GM21723 (cell line): ENCODE data around the gene TAS1R1.
"Not testable (repeated sequence)": the region's sequence is repeated elsewhere in the genome, so short reads cannot be mapped to it uniquely, and the experiment has no call there.

Experiments
- ATAC-seq: cut with Tn5 transposase; IDR thresholded peaks from one replicate; pipeline ENCODE4 v1.9.1; 2021; ENCODE audit warnings: mild to moderate bottlenecking, moderate library complexity; ENCODE audit not compliant: unreplicated experiment

TAS1R1 gene

DNA sequence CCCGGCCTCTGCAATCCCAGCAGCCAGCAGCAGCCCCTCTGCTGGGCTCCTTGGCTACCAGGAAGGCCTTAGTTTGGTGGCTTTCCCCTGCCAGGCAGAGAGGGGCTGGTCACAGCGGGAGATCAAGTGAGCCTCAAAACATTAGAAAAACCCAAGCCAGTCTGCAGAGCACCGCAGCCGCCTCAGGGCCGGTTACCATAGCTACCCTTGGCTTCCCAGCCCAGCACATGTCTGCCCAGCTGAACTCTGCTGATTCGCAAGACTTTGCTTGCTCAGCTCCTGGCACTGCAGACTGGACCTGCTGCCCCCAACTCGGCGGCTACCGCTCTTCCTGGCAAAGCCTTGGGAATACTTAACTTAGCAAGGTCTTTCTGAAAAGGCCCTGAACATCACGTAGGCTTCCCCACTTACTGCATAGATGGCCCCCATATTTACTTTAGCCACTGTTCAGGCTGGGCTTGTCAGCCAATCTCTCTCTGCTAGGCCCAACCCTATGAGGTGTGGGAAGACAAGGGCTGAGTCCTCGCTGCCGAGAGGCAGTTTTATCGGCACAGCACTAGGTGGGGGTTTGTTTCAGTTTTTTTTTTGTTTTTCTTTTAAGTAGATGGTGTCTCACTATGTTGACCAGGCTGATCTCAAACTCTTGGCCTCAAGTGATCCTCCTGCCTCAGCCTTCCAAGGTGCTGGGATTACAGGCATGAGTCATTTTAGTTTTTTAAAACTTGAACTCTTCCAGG lies 35.0 kb upstream of the TAS1R1 start:
- no peak for ATAC-seq

DNA sequence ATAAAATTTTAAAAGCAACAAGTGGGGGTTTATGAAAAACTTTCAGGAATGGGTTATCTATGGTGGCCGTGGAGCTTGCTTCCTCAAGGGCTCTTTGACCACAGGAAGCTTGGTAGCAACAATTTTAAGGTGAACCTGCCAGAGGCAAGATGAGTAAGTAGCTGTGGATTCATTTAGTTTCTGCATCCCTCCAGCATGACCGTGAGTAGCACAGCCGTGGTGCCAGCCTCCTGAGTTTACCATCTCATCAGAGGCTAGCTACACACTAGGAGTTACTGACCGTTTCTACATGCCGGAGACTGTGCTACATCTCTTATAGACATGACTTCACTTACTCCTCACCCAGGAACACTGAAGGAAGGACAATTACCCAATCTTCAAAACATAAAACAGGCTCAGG lies 33.6 kb upstream of the TAS1R1 start:
- ATAC-seq, result no peak

DNA sequence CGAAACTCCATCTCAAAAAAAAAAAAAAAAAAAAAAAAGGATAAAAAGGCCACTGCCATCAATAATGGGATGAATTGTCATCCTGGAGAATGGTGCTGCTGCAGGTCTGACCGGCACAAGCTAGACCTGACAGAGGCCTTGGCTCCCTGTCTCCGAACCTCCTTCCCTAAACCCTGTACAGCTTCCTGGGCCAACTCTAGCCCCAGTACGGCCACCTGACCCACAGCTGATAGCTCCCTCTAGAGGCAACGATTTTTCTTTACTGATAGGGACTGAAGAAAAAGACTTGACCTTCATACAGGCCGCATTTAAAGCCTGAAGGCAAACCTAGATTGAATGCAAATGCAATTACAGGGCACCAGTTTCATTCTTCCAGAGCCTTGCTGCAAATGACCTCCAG lies 31.5 kb upstream of the TAS1R1 start:
- ATAC-seq, result no peak

- no peak for ATAC-seq
These were observed 28.8 kb upstream of the TAS1R1 start for GRCh38 chr1:6526316-6526715.

DNA sequence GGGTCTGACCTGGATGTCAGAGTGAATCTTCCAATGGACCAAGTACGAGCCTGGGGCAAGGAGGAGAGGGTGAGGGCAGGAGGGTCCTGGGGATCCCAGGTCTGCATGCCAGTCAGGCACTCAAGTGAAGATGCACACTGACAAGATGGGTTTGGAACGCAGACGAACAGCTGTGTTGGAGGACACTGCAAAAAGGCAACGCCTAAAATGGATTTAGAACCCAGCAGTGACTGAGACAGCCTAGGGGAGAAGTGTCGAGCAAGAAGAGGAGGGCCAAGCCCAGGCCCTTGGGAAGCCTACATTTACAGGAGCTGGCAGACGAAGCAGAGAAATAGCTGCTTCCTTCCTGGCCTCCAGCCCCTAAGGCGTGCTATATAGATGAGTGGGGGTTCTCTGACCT lies 26.6 kb upstream of the TAS1R1 start:
- ATAC-seq, result no peak

DNA sequence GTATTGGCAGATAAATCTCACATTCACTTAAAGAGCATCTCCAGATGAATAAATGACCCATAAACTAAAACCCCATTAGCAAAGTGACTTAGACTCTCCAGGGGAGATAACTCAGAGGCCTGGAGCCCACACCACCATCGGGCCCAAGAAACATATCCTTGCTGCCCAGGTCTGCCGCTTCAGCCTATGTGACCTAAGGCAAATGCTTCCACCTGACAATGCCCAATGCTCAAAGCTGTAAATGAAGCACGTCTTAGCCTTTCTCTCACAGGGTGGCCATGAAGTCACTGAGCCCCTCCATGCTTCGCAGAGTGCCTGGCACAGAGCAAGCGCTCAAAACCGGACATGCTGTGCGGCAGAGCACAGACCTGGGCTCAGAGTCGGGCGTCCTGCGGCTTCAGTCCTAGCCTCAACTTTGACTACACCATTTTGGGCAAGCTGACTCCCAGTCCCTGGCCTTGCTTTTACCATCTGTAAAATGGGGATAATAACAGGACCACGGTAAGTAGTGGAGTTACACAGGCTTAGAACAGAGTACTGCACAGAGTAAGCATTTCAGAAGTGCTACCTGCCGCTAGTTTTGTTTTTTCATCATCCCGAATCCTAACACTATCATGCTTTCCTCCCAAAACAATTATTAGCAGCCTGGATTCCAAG lies 24.5 kb upstream of the TAS1R1 start:
- ATAC-seq, result no peak

DNA sequence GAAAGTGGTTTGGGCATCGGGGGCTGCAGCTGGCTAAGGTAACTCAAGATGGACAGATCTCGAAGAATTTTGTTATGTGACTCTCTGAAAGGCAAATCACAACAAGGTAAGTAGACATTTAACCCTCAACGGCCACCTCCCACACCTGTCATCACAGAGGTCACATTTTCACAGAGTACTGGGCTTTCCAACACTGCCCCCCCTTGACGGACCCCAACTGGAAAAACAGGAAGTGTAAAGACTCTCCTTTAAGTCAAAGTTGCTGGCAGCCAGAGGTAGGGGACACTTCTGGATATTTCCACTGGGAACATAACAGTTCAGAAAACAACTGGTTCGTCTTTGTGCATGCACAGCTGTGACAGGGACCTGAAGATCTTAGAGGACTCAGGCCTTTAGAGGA lies 23.1 kb upstream of the TAS1R1 start:
- no peak for ATAC-seq

DNA sequence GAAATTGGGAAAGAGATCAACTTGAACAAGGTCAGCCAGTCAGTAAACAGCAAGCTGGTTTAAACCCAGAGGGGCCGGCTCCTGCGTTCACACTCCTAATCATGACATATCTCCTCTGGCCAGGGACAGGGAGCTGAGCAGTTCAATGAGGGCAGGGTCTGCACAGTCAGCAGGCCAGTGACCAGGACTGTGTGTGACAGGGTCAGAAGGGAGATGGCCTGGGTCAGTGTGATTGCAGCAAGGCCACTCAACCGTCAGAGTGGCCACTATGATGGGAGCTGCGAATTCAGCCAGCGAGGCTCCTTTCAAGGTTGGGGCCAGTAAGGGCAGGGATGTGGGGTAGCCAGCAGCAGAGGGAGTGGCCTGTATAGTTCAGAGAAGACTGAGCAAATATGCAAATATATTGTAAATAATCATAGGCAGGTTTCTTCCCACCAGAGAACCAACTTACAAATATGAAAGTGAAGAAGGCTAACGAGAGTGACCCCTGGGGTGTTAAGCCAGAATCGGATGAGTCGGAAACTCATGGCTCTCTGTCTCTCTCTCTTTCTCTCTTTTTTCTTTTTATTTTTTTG lies 20.8 kb upstream of the TAS1R1 start:
- ATAC-seq, result no peak

DNA sequence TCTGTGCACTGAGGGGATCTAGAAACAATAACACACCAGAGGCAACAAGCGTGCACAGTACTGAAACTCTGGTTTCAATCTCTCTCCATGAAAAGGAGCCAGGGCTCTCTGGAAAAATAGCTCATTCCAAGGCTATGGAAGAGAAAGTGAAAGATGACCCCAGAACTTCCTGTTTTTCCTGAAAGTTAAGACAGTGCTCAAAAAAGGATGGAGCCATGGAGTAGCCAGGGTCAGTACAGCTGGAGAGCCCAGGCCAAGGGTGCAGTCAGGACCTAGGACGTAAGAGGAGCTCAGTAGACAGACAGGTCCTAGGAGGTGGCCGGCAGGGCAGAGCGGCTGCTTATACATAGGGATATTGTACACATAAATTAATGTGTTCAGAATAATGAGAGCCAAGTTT lies 19.9 kb upstream of the TAS1R1 start:
- no peak for ATAC-seq

- no peak for ATAC-seq
These were observed 18.8 kb upstream of the TAS1R1 start for GRCh38 chr1:6536291-6536690.

- ATAC-seq, result no peak
These were observed 16.2 kb upstream of the TAS1R1 start for GRCh38 chr1:6538956-6539355.

DNA sequence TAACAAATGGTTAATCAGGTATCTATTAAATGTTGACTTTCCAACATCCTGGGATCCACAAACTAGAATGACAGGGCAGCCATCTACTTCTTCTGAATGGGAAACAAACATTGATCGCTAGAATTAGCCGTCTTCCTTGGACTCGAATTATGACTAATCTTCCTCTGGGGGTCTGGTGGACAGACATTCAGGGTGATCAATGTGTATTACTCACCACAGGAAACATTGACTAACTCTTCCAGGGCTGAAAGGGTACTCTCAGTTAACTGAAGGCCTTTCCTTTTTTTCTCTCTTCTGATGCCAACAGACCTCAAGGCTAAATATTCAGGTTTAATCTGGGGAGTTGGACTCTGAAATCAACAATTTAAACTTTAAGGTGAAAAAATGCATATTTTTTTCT lies 10.3 kb upstream of the TAS1R1 start:
- no peak for ATAC-seq

DNA sequence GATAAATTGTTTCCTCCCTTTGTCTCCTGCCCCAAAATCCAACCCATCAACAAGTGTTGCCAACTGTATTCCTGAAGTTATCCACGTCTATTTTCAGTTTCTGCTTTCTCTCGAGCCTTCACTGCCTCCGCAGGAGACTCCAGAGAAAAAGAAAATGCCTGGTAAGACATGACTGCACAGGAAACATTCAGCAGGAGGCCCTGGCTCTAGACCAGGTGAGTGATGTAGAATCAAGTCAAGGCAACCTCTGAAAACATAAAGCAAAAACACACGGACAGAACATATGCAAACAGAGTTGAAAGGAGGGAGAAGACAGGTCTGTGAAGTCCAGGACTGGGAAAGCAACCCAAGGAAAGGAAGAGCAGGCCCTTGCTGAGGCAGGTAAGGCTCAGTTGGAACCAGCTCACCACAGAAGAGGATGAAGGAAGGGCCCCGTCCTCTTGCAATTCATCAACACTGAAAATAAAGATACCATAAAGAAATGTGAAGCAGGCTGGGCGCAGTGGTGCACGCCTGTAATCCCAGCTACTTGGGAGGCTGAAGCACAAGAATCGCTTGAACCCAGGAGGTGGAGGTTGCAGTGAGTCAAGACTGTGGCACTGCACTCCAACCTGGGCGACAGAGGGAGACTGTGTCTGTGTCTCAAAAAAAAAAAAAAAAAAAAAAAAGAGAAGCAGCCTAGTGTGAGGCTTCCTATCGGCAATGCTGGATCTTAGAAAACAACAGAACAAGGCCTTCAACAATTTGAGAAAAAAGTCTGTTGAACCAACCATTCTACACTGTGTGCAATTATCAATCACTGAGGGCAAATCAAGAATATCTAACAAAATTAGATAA lies 9.6 kb upstream of the TAS1R1 start:
- no peak for ATAC-seq

- no peak for ATAC-seq
These were observed 8.8 kb upstream of the TAS1R1 start for GRCh38 chr1:6546326-6546725.

DNA sequence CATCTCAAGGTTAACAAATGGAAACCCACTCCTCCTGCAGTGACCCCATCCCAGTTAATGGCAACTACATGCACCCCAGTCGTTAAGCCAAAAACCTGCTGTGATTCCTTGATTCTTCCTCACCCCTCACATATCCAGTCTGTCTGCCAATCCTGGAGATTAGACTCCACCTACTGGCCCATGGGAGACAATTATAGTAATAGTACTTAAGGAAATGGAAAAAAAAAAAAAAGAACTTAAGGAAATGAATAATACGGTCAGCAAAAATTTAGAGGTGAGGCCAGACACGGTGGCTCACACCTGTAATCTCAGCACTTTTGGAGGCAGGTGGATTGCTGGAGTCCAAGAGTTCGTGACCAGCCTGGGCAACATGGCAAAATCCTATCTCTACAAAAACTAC lies 7.8 kb upstream of the TAS1R1 start:
- ATAC-seq, result no peak

DNA sequence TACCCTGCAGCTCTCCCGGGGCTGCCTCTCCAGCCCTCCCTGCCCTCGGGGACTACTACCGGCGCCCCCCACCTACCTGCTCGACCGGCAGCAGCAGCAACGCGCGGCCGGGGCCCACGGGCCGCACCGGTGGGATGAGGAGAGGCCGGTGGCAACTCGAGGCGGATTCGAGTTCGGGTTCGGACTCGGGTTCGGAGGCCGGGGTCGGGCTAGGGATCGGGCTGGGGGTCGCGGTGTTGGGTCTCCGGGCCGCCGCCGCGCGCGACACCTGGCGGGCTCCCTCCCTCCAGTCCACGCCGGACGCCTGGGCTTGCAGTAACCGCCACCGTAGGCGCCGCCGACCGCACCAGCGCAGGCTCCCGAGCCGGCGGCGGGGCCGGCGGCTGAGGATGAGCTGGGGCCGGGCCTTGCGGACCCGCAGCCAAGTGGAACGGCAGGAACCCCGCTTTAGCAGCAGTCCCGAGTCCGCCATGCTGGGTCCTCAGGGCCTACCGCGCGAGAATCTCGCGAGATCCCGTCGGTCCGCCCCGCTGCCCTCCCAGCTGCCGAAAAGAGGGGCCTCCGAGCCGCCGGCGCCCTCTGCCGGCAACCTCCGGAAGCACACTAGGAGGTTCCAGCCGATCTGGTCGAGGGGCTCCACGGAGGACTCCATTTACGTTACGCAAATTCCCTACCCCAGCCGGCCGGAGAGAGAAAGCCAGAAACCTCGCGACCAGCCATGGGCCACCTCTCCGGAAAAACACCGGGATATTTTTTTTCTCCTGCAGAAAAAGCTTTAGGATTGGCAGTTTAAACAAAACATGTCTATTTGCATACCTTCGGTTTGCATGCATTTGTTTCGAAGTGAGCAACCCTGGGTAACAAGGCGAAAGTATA lies 838 bp upstream of the TAS1R1 start, which contains the start of gene NOL9:
TSS of gene NOL9 (minus strand) at position 483 of the 876 bp plus-strand sequence. CDS start at position 472, 11 bp downstream.
- peak; percentile 93 for ATAC-seq

- no peak for ATAC-seq
These were observed 2.5 kb downstream of the TAS1R1 start for GRCh38 chr1:6557597-6557996.

- not testable (repeated sequence) for ATAC-seq
These were observed 4.1 kb downstream of the TAS1R1 start for GRCh38 chr1:6559161-6559560.

DNA sequence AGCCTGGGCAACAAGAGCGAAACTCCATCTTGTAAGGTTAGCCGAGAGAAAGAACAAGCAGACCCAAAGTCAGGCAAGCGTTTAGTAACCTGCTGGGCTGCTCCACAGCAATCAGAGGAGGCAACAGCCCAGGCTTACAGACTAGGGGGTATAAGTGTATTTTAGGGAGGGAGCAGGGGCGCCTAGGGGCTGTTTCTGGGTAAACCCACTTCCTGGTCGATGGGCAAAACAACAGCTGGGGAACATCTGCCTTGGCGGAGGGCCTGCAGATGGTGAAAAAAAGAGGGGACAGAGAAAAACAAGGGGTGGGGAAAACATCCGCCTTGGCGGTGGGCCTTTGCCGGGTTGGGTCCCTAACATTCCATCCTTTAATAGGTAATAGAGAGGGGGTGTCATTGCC lies 5.2 kb downstream of the TAS1R1 start:
- no peak for ATAC-seq

GRCh38 chr1:6569033-6569432 lies 13.9 kb downstream of the TAS1R1 start:
- no peak for ATAC-seq
